ENCODE measurements around the gene ALPL.

ALPL gene

GRCh38 chr1:21623410-21623961 is 114.3 kb downstream of the ALPL start:
- no peak overlapping the region for H3K4me3 ChIP-seq
- no peak for TF ChIP-seq Cebpa-rat (IDR thresholded peaks at IDR 0.05)
- H3K9me3 ChIP-seq (replicated peaks in 1 of 11): no peaks in the 10 kb centered on the region
- no peak overlapping the region for H3K27ac ChIP-seq
- H3K4me2 ChIP-seq: peak overlapping the region; percentile 15 to 64 (median 51); a peak in 21 of 22 replicates
- no peaks in the 10 kb centered on the region for H3K36me3 ChIP-seq
- H3K4me1 ChIP-seq: peaks cover 7 to 29% (median 15%) of the 10 kb centered on the region in 10 experiments
- H3K27me3 ChIP-seq: peaks cover 0 to 9% (median 0%) of the 10 kb centered on the region in 11 experiments; a peak in 1 of 22 replicates
- H3K9ac ChIP-seq: peak overlapping the region in 3 of 11 experiments; percentile 12 to 25 (median 17); a peak in 2 of 22 replicates
- H4K20me1 ChIP-seq: peaks cover 0 to 28% (median 0%) of the 10 kb centered on the region in 11 experiments; a peak in 6 of 22 replicates

- Histone ChIP-seq H4K20me1 (peaks cover 0 to 25% (median 0%) of the 10 kb centered on the region in 11 experiments; a peak in 7 of 22 replicates), H3K9me3 (replicated peaks in 1 of 11) (no peaks in the 10 kb centered on the region), H3K27ac (no peak overlapping the region), H3K4me2 (no peak overlapping the region), H3K36me3 (no peaks in the 10 kb centered on the region), H3K4me1 (peaks cover 14 to 32% (median 21%) of the 10 kb centered on the region in 10 experiments), H3K27me3 (peaks cover 0 to 4% (median 0%) of the 10 kb centered on the region in 11 experiments; a peak in 1 of 22 replicates), H3K9ac (no peak overlapping the region), H3K4me3 (no peak overlapping the region)
- no peak for TF ChIP-seq Cebpa-rat (IDR thresholded peaks at IDR 0.05)
These were observed 115.6 kb downstream of the ALPL start for GRCh38 chr1:21624571-21625389.

DNA sequence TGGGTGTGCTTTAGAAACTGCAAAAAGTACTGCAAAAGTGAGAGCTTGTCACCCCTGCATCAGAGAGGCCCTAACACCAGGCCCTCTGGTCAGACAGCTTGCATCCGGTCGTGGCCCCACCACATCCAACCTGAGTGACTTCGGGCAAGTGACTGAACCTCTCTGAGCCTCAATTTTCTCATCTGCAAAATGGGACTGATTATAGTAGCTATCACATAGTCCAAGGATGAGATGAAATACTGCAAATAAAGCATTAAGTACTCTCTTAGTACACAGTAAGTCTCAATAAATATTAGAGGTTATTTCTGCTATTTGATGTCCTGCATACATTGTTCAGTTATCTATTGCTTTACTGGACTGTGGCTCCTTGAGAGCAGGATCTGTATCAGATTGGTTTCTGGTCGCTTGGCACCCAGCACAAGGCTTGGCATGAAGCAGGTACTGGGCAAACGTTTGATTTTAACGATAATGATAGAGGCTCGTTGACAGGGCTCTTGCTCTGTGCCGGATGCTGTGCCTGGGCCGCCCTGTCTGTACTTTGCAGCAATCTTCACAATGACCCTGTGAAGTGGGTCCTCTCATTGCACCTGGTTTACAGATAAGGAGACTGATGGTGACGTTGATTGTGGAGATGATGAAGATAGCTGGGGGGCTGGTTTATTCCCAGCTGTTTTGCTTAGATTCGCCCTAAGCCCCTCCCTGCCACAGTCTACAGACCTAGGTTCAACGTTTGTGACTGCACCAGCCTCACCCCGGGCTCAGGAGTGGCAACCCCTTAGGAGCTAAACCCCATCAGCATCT is 116.4 kb downstream of the ALPL start:
- Histone ChIP-seq H3K27me3 (no peaks in the 10 kb centered on the region), H3K27ac (no peak overlapping the region)
- TF ChIP-seq Cebpa-rat (IDR thresholded peaks at IDR 0.05): no peak

GRCh38 chr1:21626921-21627339 is 117.7 kb downstream of the ALPL start:
- Histone ChIP-seq H3K4me2 (no peak overlapping the region; a peak in 1 of 22 replicates), H3K9ac (no peak overlapping the region), H4K20me1 (peaks cover 0 to 20% (median 0%) of the 10 kb centered on the region in 11 experiments; a peak in 6 of 22 replicates), H3K36me3 (no peaks in the 10 kb centered on the region), H3K4me1 (peaks cover 12 to 26% (median 17%) of the 10 kb centered on the region in 10 experiments), H3K27ac (no peak overlapping the region), H3K27me3 (no peaks in the 10 kb centered on the region), H3K4me3 (no peak overlapping the region), H3K9me3 (replicated peaks in 1 of 11) (no peaks in the 10 kb centered on the region)
- no peak for TF ChIP-seq Cebpa-rat (IDR thresholded peaks at IDR 0.05)

More for the DNA sequence above, 116.4 kb downstream of the ALPL start:
- Histone ChIP-seq H3K4me2 (no peak overlapping the region), H4K20me1 (peaks cover 0 to 17% (median 0%) of the 10 kb centered on the region in 11 experiments; a peak in 7 of 22 replicates), H3K9me3 (replicated peaks in 1 of 11) (no peaks in the 10 kb centered on the region), H3K36me3 (no peaks in the 10 kb centered on the region), H3K4me1 (peaks cover 12 to 26% (median 17%) of the 10 kb centered on the region in 10 experiments), H3K4me3 (no peak overlapping the region), H3K9ac (no peak overlapping the region)
